ENCODE results near the gene HDAC4.

DNA sequence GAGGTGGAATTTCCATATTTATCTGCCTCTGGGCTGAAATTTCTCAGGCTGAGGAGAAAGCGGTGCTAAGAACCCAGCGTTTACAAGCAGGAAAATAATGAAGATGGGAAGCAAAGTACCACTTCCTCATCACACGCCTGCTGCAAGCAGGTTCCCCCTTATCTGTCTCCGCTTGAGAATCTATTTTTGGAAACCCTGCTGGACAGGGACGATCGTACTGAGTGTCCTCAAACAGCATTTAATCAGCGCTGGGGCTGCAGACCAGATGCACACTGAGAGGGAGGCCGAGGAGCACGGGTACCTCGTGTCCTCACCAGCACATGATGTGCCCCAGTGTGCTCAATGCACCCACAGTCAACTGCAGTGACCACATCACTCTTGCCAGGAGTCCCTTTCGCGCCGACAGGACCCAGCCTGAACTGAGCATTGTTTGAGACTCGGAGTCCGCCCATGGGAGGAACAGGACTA is 160.4 kb downstream of the HDAC4 start:
- TF ChIP-seq CTCF (IDR thresholded peaks at IDR 0.05; ENCODE audit: low read depth, low read length, missing input control) = no peak
- no peak for TF ChIP-seq ATF3 (IDR thresholded peaks at IDR 0.05)
- no peak for TF ChIP-seq MAX (IDR thresholded peaks at IDR 0.05)
- TF ChIP-seq JUND (IDR thresholded peaks at IDR 0.05) = no peak
- TF ChIP-seq YY1 (IDR thresholded peaks at IDR 0.05) = no peak
- no peak for TF ChIP-seq FOXA1 (IDR thresholded peaks at IDR 0.05)
- TF ChIP-seq HNF4A (conservative IDR thresholded peaks at IDR 0.05) = no peak
- no peak for TF ChIP-seq ZBTB33 (IDR thresholded peaks at IDR 0.05)
- no peak for TF ChIP-seq TAF1 (conservative IDR thresholded peaks at IDR 0.05)
- no peak for TF ChIP-seq REST (IDR thresholded peaks at IDR 0.05)
- no peak for TF ChIP-seq EGR1 (IDR thresholded peaks at IDR 0.05; ENCODE audit: low read depth in 2 of 2)
- TF ChIP-seq GABPA (IDR thresholded peaks at IDR 0.05 in 1 of 2, conservative IDR thresholded peaks at IDR 0.05 in 1 of 2) = no peak
- peak in 1 of 2 donors; percentile 18 for TF ChIP-seq RAD21 (IDR thresholded peaks at IDR 0.05)
